ENCODE results near the gene HOXC10. TPM values are rescaled to one million over a fixed set of nuclear protein-coding genes. Genes with fewer than 3 reads are reported as not detected.
A peak's percentile ranks its signal among the peaks of the same experiment; 100 is the strongest.

The HOXC10 gene
- total RNA-seq, 6 experiments from 2014 or later, result 0.33 to 1.4 (median 1.3) TPM; not detected in 1

DNA sequence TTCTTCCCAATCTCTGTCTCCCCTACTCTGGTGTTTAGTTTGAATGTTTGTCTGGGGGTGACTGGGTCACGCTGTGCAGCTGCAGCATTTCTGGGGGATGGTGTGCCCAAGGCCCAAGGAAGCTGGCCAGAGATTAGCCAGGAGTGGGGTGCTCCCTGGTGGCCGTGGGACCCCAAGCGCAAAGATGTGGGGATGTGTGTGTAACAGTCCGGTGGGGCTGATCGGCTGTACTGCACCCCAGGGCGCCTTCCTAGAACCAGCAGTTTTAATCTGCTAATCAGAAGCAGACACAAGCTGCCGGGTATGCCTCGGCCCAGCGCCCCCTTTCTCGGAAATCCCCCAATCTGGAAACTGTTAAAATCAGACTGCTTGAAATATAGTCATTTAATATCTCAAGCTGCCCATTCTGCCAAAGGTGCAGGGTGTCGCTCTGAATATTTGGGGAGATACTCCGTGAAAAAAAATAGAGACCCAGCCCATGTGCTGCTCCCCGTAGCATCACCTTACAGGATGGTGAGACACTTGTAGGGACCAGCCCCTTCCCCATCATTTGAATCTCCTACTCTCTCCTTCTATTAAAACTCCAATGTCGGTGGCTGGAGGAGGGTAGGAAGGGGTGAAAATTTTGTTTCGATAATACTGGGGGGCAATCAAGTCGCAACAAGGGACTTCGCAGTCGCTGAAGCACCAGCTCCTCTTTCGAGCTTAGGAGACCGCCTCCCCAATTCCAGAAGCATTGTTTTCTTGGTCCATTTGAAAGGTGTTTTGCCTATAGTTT lies 19.3 kb downstream of the HOXC10 start:
- TF ChIP-seq, protein P1, sequence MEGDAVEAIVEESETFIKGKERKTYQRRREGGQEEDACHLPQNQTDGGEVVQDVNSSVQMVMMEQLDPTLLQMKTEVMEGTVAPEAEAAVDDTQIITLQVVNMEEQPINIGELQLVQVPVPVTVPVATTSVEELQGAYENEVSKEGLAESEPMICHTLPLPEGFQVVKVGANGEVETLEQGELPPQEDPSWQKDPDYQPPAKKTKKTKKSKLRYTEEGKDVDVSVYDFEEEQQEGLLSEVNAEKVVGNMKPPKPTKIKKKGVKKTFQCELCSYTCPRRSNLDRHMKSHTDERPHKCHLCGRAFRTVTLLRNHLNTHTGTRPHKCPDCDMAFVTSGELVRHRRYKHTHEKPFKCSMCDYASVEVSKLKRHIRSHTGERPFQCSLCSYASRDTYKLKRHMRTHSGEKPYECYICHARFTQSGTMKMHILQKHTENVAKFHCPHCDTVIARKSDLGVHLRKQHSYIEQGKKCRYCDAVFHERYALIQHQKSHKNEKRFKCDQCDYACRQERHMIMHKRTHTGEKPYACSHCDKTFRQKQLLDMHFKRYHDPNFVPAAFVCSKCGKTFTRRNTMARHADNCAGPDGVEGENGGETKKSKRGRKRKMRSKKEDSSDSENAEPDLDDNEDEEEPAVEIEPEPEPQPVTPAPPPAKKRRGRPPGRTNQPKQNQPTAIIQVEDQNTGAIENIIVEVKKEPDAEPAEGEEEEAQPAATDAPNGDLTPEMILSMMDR (IDR thresholded peaks at IDR 0.05), result peak; percentile 43; the same call in 1 of the 2 replicates
- H3K9me3 Mint-ChIP-seq, result no peaks in the 10 kb centered on the region
- H3K36me3 Mint-ChIP-seq (ENCODE audit: low read depth), result no peaks in the 10 kb centered on the region
- no peak overlapping the region for H3K4me3 Mint-ChIP-seq
- H3K27me3 Mint-ChIP-seq (ENCODE audit: insufficient read depth), result peaks cover 68% of the 10 kb centered on the region
- DNase-seq, result no peak
- peaks cover 6% of the 10 kb centered on the region for H3K4me1 Mint-ChIP-seq (ENCODE audit: low read depth)
- no peak overlapping the region for H3K27ac Mint-ChIP-seq

DNA sequence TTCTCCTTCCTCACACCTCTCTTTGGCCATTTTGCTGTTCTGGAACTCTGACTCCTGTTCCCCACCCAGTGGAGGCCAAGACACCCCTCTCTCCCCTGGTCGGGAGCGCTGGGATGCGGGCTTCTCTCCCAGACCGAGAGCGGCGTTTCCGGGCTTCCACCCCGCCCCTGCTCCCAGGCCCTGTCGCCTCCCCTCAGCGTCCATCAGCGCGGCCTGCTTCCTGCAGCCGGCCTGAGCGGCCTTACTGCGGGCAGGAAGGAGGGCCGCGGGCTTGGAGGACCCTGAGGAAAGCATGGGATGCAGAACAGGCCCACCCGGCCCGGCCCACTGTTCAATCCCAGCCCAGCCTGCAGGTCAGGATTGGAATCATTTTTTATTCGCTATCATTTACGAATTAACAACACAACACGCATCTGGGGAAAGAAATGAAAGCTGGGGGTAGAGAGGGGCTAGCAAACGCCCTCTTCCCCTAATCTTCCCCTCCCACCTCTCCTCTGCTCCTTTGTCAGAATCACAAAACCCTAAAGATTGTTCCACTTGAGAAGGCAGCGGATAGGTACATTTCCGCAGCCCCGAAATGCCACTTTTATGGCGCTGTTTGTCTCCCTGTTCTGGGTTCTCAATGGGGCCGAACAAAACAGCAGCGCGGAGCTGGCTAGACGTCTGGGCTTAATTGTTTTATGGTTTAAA lies 20.0 kb downstream of the HOXC10 start:
- TF ChIP-seq, protein P1 (IDR thresholded peaks at IDR 0.05), result no peak
- no peak overlapping the region for H3K4me3 Mint-ChIP-seq
- peaks cover 6% of the 10 kb centered on the region for H3K4me1 Mint-ChIP-seq (ENCODE audit: low read depth)
- H3K27ac Mint-ChIP-seq, result no peak overlapping the region
- no peaks in the 10 kb centered on the region for H3K36me3 Mint-ChIP-seq (ENCODE audit: low read depth)
- H3K27me3 Mint-ChIP-seq (ENCODE audit: insufficient read depth), result peaks cover 71% of the 10 kb centered on the region
- no peak for DNase-seq
- no peaks in the 10 kb centered on the region for H3K9me3 Mint-ChIP-seq

DNA sequence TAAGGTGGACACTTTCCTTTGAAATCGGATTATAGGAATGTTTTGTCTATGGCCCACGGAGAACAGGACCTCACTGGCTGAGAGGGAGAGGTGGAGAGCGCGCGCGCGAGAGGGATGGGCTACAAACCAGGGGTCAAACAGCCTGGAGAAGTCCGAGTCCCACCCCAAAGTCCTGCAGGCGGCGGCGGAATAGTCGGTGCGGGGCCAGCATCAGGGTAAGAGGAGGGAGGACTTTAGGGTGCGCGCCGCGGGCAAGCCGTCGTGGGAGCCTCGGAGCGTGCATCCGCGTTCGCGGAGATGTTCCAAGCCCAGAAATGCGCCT lies 20.5 kb downstream of the HOXC10 start:
- Mint-ChIP-seq H3K4me1 (ENCODE audit: low read depth) (peaks cover 6% of the 10 kb centered on the region), H3K27ac (no peak overlapping the region), H3K4me3 (no peak overlapping the region), H3K36me3 (ENCODE audit: low read depth) (no peaks in the 10 kb centered on the region), H3K9me3 (no peaks in the 10 kb centered on the region), H3K27me3 (ENCODE audit: insufficient read depth) (peaks cover 71% of the 10 kb centered on the region)
- TF ChIP-seq, protein P1 (IDR thresholded peaks at IDR 0.05), result no peak
- no peak for DNase-seq

DNA sequence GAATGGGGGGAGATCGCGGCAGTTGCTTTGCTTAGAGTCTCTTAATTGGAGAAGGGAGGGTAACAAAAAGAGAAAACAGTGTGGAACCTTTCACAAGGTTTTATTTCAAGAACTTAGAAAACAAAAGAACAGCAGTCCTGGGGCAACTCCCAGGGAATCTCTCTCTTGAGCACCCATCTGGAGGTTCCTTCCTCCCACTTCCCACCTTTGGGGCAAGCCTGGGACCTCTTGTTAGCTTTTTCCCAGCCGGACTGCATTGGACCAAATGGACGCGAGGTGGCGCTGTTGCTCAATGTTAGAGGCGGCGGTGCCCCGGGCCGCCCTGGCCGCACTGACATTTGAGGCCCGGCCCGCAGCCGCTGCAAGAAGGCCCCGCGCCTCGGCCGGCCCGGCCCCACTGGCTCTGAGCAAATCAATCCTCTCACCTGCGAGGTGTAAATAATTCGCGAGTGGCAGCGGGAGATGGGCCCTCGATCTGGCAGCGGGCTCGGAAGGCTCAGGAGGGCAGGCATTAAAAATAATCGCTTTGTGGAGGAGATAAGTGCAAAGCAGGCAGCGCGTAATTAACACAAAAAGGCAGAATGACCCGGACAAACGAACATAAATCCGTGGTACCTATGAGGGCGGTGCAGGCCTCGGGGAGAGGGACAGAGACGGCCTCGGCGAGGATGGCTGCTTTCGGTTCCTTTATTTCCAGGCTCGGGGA lies 21.1 kb downstream of the HOXC10 start:
- H3K27ac Mint-ChIP-seq, result no peak overlapping the region
- peak overlapping the region; percentile 53; the same call in 1 of the 2 replicates for H3K4me3 Mint-ChIP-seq
- no peaks in the 10 kb centered on the region for H3K9me3 Mint-ChIP-seq
- DNase-seq, result peak; percentile 49
- H3K36me3 Mint-ChIP-seq (ENCODE audit: low read depth), result no peaks in the 10 kb centered on the region
- H3K4me1 Mint-ChIP-seq (ENCODE audit: low read depth), result peaks cover 8% of the 10 kb centered on the region
- TF ChIP-seq, protein P1 (IDR thresholded peaks at IDR 0.05), result peak; percentile 98
- H3K27me3 Mint-ChIP-seq (ENCODE audit: insufficient read depth), result peaks cover 73% of the 10 kb centered on the region

DNA sequence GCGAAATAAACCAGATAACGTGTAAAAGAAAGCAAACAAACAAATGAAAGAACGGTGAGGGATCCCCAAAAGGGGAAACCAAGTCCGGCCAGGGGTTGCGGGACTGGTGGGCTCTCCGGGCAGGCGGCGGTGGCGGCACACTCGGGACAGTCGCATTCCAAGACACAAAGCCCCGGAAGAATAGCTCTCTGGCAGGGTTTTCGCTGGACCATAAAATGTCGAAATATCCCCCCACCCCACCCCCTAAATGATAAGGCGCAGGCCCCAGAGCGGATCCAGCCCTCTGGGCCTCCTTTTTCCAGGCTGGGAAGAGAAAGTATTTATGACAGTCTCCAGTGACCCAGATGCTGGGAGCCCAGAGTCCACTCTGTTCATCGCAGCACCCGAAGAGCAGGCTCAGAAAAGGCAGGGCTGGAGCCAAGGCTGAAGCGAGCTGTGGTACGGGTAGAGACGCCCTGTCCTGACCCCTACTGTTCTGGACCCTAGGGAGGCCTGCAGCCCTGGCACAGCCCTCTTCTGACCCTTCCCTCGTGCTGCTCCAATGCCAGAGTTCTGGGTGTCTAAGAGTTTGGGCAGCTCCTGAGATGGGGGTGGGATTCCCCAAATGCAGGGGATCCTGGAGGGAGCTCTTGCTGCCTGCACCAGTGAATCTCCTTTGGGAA lies 21.7 kb downstream of the HOXC10 start:
- H3K4me1 Mint-ChIP-seq (ENCODE audit: low read depth), result peaks cover 15% of the 10 kb centered on the region
- DNase-seq, result no peak
- no peaks in the 10 kb centered on the region for H3K36me3 Mint-ChIP-seq (ENCODE audit: low read depth)
- peaks cover 74% of the 10 kb centered on the region for H3K27me3 Mint-ChIP-seq (ENCODE audit: insufficient read depth)
- no peaks in the 10 kb centered on the region for H3K9me3 Mint-ChIP-seq
- no peak overlapping the region for H3K27ac Mint-ChIP-seq
- no peak overlapping the region for H3K4me3 Mint-ChIP-seq
- TF ChIP-seq, protein P1 (IDR thresholded peaks at IDR 0.05), result no peak

Measured in HFFc6 (cell line).